DMS 273 treated with DMSO at 0.1 percent for 48 hours (cell line): ENCODE results near the gene GPATCH4.
"Not testable (repeated sequence)": the region's sequence is repeated elsewhere in the genome, so short reads cannot be mapped to it uniquely, and the experiment has no call there.

ENCODE experiments used
- DNase-seq: peaks from one replicate; lab custom pipeline; 2025; lab: John Stamatoyannopoulos, UW

The GPATCH4 gene

GRCh38 chr1:156601122-156601830 is at the start of gene GPATCH4:
TSS of gene GPATCH4 (minus strand) at chr1:156601479.
- DNase-seq: peak; percentile 76

GRCh38 chr1:156648951-156649350 is 47.7 kb upstream of the GPATCH4 start:
- DNase-seq: no peak

- DNase-seq: no peak
Observed at GRCh38 chr1:156648496-156648895, 47.2 kb upstream of the GPATCH4 start.

- no peak for DNase-seq
Observed at GRCh38 chr1:156647351-156647750, 46.1 kb upstream of the GPATCH4 start.

- DNase-seq: no peak
Observed at GRCh38 chr1:156646738-156647211, 45.5 kb upstream of the GPATCH4 start.

- no peak for DNase-seq
Observed at GRCh38 chr1:156645666-156646065, 44.4 kb upstream of the GPATCH4 start.

- no peak for DNase-seq
Observed at GRCh38 chr1:156645056-156645455, 43.8 kb upstream of the GPATCH4 start.

- no peak for DNase-seq
Observed at GRCh38 chr1:156644640-156645039, 43.4 kb upstream of the GPATCH4 start.

- DNase-seq: no peak
Observed at GRCh38 chr1:156644146-156644545, 42.9 kb upstream of the GPATCH4 start.

GRCh38 chr1:156643778-156644092 is 42.5 kb upstream of the GPATCH4 start:
- DNase-seq: no peak

- DNase-seq: no peak
Observed at GRCh38 chr1:156643049-156643777, 41.9 kb upstream of the GPATCH4 start.

GRCh38 chr1:156642265-156643048 is 41.2 kb upstream of the GPATCH4 start:
- DNase-seq: no peak

- DNase-seq: no peak
Observed at GRCh38 chr1:156641761-156642264, 40.5 kb upstream of the GPATCH4 start, which contains the start of gene BCAN. TSS of gene BCAN (plus strand) at chr1:156642117. CDS start at chr1:156646055, 3,938 bp downstream.

GRCh38 chr1:156640842-156641706 is 39.8 kb upstream of the GPATCH4 start:
- DNase-seq: no peak

- DNase-seq: no peak
Observed at GRCh38 chr1:156639601-156640101, 38.4 kb upstream of the GPATCH4 start.

GRCh38 chr1:156638189-156638985 is 37.1 kb upstream of the GPATCH4 start:
- no peak for DNase-seq

GRCh38 chr1:156632355-156632754 is 31.1 kb upstream of the GPATCH4 start:
- DNase-seq: no peak

GRCh38 chr1:156631152-156631551 is 29.9 kb upstream of the GPATCH4 start:
- DNase-seq: not testable (repeated sequence)

- DNase-seq: no peak
Observed at GRCh38 chr1:156629823-156630449, 28.7 kb upstream of the GPATCH4 start.

GRCh38 chr1:156627313-156627880 is 26.1 kb upstream of the GPATCH4 start:
- DNase-seq: no peak
